HG03575 (cell line): Measurements from ENCODE around the gene TAS2R41.
"Not testable (repeated sequence)": the region's sequence is repeated elsewhere in the genome, so short reads cannot be mapped to it uniquely, and the experiment has no call there.

Experiments used
- ATAC-seq: cut with Tn5 transposase; IDR thresholded peaks from one replicate; pipeline ENCODE4 v1.9.1; 2021; ENCODE audit not compliant: unreplicated experiment, insufficient number of reproducible peaks, low FRiP score; ENCODE audit errors: extremely low read depth

TAS2R41 gene

DNA sequence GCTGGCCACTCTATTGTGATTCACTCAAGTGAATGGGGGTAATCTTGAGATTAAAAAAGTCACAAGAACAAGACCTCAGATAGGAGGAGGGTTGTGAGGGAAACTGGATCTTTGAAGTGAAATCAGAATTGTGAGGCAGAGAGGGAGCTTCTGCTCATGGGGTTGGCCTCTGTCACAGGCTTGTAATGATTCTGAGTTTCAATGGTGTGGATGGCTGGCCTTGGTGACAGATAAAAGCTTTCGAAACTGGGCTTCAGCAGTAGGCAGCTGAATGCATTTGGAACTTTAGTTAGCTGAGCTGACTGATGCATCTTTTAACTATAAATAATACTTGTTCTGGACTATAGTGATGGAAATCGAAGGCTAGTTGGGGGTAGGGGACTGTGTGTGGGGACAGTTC lies 22.2 kb upstream of the TAS2R41 start:
- ATAC-seq, result no peak

DNA sequence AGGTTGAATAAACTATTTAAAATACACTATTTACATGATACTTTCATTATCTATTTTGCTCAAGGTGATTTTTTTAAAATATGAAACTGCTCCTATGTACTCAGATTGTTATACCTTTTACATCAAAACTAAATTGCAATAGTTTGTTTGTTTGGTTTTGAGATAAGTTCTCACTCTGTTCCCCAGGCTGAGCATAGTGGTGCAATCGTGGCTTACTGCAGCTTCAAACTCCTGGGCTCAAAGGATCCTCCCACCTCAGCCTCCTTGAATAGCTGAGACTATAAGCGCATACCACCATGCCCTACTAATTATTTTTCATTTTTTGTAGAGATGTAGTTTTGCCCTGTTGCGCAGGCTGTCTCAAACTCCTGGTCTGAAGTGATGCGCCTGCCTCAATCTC lies 21.7 kb upstream of the TAS2R41 start:
- ATAC-seq, result no peak

DNA sequence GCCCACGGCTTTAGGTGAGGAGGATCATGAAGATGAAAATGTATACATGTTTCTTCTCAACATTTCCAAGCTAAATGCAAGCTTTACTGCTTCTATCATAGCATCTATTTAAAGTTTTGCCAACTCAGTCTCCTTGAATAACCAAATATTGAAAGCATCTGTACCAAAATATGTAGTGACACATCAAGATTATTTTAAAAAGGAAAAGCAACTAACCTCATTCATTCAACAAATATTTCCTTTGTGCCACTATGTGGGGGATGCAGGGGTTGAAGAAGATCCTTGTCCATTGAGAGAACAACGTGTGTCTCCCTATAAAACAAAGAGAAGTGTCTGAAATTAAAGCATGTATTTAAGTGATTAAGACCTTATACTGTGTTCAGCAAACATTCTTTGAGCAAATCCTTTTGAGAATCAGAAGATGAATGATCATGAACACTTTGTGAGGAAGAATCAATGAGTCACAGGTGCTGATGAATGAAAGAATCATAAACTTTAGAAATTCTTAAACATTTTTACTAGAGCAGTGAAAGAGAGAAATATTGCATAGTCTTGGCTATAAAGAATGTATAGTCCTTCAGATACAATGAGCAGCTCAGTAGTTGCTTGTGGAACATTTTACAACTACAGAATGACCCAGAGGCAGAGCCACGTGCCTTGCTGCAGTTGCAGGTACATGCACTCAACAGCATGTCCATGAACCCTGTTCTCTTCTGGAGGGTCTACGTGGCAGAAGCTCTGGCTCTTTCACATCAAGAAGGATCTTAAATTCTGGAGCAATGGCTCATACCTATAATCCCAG lies 20.5 kb upstream of the TAS2R41 start:
- ATAC-seq, result no peak

DNA sequence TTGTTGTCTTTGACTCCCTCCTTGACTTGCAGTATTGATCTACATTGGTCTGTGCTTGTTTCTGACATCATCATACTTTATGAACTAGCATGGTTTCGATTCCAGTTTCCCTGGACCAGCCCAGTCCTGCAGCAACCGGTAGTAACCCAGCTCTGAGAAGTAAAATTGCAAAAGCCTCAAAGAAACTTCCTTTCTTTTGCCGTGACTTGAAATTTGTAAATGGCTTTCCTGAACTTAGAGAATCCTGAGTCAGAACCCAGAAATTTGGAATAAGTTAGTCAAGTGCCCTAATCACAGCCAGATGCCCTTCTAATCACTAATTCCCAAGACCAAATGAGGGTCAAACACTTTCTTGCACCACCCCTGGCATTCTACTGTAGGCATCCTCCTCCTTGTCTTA lies 19.4 kb upstream of the TAS2R41 start:
- no peak for ATAC-seq

DNA sequence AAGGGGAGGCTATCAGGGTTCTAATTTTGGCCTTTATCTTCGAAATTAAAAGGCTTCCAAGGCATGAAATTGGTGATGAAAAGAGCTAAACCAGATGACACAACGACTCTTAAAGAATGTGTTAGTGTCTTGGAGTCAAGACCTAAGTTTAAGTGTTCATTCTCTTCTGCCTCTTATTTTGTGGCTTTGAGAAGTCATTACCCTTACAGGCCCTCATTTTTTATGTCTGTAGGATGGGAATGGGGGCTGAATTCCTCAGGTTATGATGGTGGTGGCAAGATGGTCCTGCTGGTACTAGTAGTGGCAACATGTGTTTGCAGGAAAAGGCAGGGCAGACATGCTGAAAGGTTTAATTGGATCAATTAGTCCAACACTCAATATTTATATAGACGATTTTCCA lies 19.0 kb upstream of the TAS2R41 start:
- ATAC-seq, result no peak

DNA sequence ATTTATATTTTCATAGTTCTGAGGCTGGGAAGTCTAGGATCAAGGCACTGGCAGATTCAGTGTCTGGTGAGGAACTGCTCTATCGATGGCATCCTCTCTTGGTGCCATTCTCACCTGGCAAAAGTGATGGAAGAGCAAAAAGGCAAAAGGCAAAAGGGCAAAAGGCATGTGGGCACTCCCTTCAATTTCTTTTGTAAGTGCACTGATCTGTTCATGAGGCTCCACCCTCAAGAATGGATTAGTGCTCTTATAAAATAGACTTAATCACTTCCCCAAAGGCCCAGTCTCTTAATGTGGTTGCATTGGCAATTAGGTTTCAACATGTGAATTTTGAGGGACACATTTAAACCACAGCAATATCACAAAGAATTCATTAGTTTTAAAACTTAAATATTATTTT lies 18.3 kb upstream of the TAS2R41 start:
- no peak for ATAC-seq

DNA sequence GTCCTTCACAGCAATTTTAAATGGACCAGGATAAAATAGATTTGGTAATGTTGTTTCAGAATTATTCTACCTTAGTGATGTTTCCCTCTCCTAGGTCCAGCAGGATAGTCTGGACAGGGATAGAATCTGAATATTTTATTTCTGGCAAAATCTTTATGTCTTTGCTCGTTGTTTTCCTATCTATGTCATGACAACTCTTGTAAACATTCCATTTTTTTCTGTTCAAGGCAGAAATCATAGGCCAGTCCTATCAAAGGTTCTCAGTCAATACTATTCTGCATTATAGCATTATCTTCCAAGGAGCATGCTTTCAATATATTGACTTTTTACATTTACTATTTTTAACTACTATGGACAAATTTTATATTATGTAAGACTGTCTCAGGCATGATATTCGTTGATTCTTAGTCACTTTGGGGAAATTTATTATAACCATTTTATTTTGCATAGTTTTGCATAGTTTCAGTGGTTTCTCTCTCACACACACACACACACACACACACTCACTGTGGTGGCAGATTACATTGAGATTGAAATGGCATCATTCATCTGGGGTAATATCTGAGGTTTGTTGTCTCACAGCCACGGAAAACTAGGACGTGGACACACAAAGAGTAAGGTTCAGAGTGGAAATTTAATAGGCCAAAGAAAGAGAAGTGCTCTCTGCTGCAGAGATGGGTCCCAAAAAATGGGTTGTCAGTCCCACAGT lies 17.2 kb upstream of the TAS2R41 start:
- no peak for ATAC-seq

DNA sequence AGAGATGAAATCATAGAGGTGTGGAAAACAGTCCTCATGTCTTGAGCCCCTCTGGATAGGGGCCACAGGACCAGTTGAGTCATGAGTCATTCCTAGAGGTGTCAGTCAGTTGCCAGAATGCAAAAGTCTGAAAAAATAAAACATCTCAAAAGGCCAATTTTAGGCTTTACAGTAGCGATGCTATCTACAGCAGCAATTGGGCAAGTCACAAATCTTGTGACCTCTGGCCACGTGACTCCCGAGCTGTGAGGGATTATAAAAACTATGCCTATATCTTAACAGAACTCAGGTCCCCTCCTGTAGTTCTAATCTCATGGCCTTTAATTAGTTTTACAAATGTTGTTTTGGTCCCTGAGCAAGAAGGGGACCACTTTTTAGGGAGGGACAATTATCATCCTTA lies 15.6 kb upstream of the TAS2R41 start:
- no peak for ATAC-seq

DNA sequence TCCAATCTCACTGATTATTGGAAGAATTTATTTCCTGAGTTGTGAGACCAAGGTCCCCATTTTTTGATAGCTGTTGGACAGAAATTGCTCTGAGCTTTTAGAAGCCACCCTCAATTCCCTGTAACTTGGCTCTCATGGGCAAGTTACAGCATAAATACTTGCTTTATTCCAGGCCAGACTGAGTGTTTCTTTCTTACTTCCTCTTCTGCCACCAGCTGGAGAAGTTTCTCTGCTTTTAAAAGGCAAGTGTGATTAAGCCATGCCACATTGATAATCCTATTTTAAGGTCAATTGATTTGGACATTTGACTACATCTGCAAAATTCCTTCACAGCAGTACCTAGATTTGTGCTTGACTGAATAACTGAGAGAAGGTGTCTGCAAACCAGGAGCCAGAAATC lies 14.1 kb upstream of the TAS2R41 start:
- no peak for ATAC-seq

DNA sequence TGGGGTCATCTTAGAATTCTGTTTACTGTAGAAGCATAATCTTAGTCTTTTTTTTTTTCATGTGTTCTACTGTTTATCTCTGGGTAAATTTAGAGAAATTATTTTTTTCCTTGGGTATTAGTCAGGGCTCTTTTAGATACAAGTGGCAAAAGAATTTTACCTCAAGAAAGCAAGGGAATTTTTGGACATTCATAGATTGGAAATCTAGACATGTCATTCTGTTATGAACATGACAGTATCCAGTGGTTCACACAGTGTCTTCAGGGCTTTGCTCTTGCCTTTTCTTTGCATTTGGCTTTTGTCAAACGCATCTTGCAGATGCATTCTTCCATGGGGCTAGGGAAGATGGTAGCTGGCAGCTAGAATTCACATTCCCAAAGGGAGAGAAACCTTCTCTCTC lies 13.7 kb upstream of the TAS2R41 start:
- no peak for ATAC-seq

DNA sequence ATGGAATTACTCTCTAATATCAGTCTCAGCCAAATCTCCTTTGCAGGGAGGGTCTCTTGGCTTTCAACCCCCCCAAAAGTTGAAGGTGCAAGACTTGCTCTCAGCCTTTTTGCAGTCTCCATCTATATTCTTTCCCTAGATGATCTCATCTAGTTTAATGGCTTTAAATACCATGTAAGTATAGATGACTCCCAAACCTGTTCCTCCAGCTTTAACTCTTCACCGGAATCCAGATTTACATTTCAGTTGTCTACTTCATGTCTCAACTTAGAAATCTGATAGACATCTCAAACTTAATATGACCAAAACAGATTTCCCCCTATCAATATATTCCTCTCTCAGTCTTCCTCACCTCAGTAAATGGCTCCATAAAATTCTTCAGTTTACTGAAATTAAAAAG lies 9.9 kb upstream of the TAS2R41 start:
- ATAC-seq, result no peak

DNA sequence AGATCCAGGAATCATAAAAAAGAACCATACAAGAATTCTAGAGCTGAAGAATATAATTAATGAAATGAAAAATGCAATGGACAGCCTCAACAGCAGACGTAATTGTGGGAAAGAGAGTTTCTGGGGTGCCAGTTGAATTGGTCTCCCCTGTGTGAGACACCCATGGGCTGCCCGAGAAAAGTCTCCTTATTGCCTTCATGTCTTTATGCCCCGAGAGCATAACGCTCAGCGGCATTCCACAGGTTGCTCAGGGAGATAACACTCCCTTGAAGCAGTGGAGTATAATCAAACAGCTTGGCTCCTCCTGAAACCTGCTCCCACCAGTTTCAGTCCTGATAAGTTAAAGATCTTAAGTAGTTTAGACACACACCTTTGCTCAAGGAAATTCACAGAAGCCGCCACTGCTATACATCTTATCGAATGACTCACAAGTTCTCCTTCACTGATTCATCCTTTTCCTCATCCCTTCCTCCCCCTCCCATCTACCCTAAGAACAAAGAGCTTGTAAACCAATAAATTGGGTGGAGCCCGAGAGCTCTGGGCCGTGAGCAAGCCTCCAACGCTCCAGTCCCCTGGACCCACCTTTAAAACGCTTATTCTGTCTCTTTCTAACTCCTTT lies 5.5 kb upstream of the TAS2R41 start:
- ATAC-seq, result not testable (repeated sequence)

DNA sequence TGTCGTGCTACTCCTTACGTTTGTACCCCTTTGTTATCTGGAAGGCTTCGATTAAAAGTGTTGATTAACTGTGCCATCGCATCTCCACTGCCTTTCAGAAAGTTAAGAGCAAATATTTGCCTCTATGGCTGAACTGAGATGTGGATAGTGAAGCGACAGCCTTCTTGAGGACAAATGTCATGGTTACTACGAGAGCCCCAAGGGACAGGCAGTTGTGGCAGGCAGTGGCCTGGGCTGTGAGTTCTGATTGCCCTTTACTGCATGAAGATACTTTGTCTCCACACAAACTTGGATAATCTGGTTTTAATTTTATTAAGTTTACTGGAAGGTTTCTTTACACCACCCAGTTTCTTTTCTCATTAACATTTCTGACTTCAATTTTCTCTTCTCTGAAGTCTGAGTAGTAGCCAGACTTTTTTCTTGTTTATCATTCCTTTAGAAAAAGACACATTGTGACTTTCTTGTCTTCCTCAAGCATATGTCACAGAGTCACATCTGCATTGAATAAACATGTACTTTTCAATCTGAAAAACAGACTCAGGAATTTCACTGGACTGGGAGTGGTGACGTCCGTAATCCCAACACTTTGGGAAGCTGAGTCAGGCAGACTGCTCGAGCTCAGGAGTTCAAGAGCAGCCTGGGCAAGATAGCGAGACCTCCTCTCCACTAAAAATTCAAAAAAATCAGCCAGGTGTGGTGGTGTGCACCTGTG lies 1.5 kb downstream of the TAS2R41 start:
- no peak for ATAC-seq

DNA sequence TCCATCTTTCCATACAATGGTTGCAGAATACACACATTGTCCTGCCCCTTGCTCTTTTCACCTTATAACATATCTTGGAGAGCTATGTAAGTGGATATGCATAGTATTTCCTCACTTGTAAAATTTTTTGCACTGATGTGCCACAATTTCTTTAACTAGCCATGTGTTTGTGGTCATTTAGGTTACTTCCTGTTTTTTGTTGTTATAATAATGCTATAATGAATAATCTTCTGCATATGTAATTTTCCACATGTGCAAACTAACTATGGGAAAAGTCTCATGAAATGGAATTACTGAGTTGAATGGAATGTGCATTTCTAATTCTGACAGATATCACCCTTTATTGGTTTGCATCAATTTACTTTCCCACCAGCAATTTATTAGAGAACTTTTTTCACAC lies 2.8 kb downstream of the TAS2R41 start:
- no peak for ATAC-seq

DNA sequence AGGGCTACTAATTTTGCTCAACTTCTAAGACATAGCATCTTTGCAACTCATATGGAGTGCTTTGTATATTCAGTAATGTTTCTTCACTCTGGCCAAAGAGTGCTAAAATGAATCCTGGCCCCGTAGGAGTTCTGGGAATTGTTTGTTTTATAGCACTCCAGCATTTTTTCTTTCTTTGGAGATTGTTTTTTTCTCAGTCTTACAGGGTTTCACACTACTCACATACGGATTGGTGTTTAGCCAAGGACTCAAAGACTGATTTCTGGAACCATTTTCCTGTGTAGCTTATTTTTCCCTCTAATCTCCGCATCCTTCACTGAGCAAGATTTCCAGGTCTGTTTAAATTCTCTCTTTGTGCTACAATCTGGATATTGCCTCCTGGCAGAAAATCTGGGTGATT lies 6.4 kb downstream of the TAS2R41 start:
- ATAC-seq, result no peak

DNA sequence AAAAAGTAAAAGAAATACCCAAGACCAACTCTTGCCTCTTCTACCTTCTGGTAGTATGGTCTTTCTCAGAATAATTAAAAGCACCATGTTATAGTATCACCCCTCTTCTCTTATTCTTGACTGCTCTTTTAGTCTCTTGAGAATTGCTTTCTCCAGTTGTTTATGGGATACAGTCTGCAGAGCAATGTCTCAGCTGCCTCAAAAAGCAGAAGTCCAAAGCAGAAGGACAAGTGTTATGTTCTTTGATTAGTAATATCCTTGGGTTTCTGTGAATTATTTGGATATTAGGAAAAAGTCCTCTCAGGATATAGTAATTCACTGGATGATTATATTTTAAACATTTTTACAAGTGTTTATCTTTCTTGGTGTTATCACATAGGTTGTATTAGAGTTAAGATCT lies 7.4 kb downstream of the TAS2R41 start:
- ATAC-seq, result no peak

DNA sequence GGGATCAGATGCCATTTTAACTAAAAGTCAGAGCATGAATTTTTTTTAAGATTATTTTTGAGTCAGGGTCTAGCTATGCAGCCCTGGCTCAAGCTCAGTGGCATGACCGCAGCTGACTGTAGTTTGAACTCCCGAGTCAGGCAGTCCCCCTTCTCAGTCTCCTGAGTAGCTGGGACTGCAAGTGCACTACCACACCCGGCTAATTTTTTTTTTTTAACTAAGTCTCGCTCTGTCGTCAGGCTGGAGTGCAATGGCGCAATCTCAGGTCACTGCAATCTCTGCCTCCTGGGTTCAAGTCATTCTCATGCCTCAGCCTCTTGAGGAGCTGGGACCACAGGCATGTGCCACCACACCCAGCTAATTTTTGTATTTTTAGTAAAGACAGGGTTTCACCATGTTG lies 7.8 kb downstream of the TAS2R41 start:
- ATAC-seq, result no peak

DNA sequence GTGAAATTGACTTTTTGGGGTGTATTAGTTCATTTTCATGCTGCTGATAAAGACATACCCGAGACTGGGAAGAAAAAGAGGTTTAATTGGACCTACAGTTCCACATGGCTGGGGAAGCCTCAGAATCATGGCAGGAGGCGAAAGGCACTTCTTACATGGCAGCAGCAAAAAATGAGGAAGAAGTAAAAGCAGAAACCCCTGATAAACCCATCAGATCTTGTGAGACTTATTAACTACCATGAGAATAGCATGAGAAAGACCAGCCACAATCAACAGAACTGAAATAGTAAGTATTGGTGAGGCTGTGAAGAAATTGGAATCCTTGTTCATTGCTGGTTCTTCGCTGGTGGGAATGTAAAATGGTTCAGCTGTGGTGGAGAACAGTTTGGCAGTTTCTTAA lies 8.6 kb downstream of the TAS2R41 start:
- not testable (repeated sequence) for ATAC-seq

DNA sequence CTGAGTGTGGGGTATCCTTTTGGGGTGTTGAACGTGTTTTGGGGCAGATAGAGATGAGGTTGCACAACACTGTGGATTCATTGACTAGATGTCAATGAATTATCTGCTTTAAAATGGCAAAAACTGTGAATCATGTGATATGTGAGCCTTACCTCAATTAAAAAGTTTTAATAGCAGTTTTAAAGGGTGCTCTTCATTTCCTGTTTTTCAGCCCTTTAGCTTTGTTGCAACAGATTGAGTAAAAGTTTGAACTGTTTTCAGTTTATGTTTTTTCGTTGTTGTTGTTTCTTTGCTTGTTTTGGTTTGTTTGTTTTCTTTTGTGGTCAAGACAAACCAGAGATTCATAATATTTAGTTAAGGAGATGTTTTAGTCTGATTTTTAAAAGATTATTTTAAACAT lies 9.4 kb downstream of the TAS2R41 start:
- no peak for ATAC-seq

DNA sequence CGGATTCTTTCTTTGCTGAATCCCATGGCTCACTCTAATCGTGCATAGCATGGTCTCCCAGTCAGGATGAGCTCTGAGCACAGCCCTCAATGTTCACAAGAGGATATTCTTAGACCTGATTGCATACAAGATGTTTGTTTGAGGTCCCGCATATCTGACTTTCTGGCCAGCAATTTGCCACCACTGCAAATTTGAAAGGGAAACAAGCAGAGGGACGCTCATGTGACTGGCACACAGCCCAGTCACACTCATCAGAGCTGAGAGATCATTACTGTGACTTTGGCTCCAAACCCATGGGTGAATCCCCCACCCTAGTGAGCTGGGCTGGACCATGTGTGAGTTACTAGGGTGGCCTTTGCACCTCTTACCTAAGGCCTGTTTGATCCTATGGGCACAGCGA lies 9.9 kb downstream of the TAS2R41 start:
- ATAC-seq, result no peak
